Activated CD4-positive, alpha-beta T cell treated with anti-CD3 and anti-CD28 coated beads, Interleukin-2, amount 10 ng/mL, durations not matched to agents 24 days and 14 days (primary cell): ENCODE data around the gene NUBP2. TPM values are rescaled to one million over a fixed set of nuclear protein-coding genes. Genes with fewer than 3 reads are reported as not detected.
A peak's percentile ranks its signal among the peaks of the same experiment; 100 is the strongest.

Source experiments
- DNase-seq: peaks from one replicate; pipeline ENCODE4 v3.0.0; 2022
- H3K27ac Mint-ChIP-seq: one replicate; pipeline ENCODE4 v1.8.0; 2022; ENCODE audit warnings: mild to moderate bottlenecking, mixed read lengths
- H3K27me3 Mint-ChIP-seq: one replicate; pipeline ENCODE4 v1.8.0; 2022; ENCODE audit warnings: mixed read lengths
- H3K36me3 Mint-ChIP-seq: one replicate; pipeline ENCODE4 v1.8.0; 2022; ENCODE audit warnings: low read depth, mild to moderate bottlenecking, mixed read lengths
- H3K4me1 Mint-ChIP-seq: one replicate; pipeline ENCODE4 v1.8.0; 2021; ENCODE audit warnings: mixed read lengths
- H3K4me3 Mint-ChIP-seq: one replicate; pipeline ENCODE4 v1.8.0; 2022; ENCODE audit warnings: mild to moderate bottlenecking, moderate library complexity, mixed read lengths
- H3K9me3 Mint-ChIP-seq: one replicate; pipeline ENCODE4 v1.8.0; 2021; ENCODE audit warnings: mixed read lengths
- intact Hi-C: fragments of 100-400 bp; cut with micrococcal nuclease; formaldehyde crosslinking; loops from one replicate; pipeline ENCODE4 v1.15.1; 2023
- total RNA-seq: library from RNA; stranded (reverse); gene quantifications from 2 replicates; pipeline ENCODE4 v1.2.3, GENCODE V29; 2022

The NUBP2 gene, protein sequence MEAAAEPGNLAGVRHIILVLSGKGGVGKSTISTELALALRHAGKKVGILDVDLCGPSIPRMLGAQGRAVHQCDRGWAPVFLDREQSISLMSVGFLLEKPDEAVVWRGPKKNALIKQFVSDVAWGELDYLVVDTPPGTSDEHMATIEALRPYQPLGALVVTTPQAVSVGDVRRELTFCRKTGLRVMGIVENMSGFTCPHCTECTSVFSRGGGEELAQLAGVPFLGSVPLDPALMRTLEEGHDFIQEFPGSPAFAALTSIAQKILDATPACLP
- 77.4 and 81.1 TPM in 2 replicates for total RNA-seq

DNA sequence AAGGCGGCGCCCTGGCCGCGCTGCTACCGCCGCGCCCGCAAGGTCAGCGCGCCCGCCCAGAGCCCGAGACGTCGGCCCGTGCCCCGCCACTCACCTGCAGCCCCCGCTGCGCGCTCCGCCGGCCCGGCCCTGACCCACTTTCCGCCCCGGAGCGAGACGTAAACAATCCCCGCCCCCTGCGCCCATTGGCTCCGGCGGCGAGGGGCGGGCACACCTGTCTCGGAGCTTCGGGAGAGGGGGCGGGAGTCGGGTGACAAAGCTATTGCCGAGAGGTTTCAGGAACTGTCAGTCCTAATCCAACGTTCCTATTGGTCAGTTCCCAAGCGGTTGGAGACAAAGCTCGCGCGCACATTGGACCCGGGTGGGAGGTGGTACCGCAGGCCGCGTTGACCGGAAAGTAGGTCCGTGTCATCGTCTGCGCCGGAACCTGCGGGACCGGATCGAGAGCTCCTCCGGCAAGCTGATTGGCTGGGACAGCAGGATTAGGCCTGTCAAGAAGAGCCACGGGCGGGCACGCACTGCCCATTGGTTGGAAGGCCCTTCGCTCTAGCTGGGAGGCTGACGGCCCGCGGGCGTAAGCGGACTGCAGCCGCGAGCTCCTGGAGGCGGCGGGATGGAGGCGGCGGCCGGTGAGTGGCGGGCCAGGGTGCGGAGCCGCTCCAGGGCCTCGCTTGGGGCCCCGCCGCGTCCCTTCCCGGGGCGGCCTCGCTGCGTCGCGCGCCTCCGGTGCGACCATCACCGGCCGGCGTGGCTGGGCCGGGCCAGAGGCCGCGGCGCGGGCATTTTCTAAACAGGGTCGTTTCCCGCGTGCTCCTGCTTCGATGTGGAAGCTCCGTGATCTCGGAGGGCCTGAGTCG, at the start of gene NUBP2, which contains the start of gene SPSB3:
Gene NUBP2, plus strand, starts transcription at position 553 of the 857 bp plus-strand sequence. Its CDS starts 61 bp downstream, at position 614.
Gene SPSB3, minus strand, starts transcription at position 164 of the 857 bp plus-strand sequence. CDS start 1,088 bp downstream, outside the sequence.
- Mint-ChIP-seq H3K9me3 (no peaks in the 10 kb centered on the region), H3K36me3 (peaks cover 10% of the 10 kb centered on the region), H3K27ac (peak within 1 kb of the TSS; percentile 85), H3K27me3 (peaks cover 2% of the 10 kb centered on the region), H3K4me1 (peaks cover 9% of the 10 kb centered on the region), H3K4me3 (peak within 1 kb of the TSS; percentile 93)
- intact Hi-C loops = loop anchor here (1.0 to 2.0 kb wide), 3 partner anchors 9 to 373 kb away; partner anchors contain the start of genes FAHD1, HAGH, MRPS34 and TRAF7
- DNase-seq = peak; percentile 99

DNA sequence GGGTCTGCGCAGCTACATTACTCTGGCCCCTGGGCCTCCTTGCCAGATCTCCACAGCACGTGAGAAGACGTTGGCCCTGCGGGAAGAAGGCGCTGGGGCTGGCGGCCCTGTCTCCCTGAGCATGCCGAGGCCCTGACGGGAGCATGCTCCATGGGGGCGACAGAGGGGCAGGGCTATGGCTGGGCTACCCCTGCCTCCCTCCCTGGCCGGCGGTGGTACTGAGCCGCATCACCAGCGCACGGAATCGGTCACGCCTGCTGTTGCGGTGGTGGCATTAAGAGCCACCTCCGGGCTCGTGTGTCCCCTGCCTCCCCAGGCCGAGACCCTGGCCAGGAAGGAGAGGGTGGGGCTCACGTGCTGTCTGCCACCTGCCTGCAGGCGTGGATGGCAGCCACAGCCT, 48.6 kb upstream of the NUBP2 start:
- H3K4me3 Mint-ChIP-seq = no peak overlapping the region
- intact Hi-C loops = no loop called here
- H3K27ac Mint-ChIP-seq = no peak overlapping the region
- H3K36me3 Mint-ChIP-seq = peaks cover 15% of the 10 kb centered on the region
- no peaks in the 10 kb centered on the region for H3K9me3 Mint-ChIP-seq
- H3K4me1 Mint-ChIP-seq = no peaks in the 10 kb centered on the region
- no peaks in the 10 kb centered on the region for H3K27me3 Mint-ChIP-seq
- no peak for DNase-seq

DNA sequence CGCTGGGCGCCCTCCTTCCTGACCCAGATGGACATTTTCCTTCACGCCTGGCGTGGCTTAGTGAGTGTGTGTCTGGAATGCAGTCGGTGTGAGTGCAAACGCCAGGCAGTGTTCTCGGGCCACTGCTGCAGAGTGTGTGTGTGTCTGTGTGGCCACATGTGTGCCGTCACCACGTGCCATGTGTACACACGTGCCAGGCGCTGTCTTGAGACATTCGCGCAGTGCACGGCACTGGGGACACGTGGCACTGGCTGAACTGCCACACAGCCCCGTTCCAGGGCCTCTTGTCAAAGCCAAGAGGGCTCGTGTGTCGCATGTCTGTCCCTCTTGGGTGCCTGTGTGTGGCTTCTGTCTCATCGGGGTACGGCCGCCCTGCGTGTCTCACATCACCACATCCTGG, 47.9 kb upstream of the NUBP2 start:
- Mint-ChIP-seq H3K4me3 (no peak overlapping the region), H3K27ac (no peak overlapping the region), H3K9me3 (no peaks in the 10 kb centered on the region), H3K36me3 (peaks cover 12% of the 10 kb centered on the region), H3K4me1 (no peaks in the 10 kb centered on the region), H3K27me3 (no peaks in the 10 kb centered on the region)
- intact Hi-C loops = no loop called here
- DNase-seq = no peak

DNA sequence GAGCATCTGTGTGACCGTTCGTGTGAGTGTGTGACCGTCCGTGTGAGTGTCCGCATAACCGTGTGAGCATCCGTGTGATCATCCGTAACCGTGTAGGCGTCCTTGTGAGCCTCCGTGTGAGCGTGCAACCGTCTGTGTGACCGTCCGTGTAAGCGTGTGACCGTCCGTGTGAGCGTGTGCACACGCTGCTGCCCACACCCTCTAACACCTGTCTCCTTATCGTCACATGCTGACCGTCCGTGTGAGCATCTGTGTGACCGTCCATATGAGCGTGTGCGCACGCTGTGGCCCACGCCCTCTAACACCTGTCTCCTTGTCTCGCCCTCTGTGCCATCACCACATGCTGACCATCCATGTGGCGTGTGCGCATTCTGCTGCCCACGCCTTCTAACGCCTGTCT, 42.5 kb upstream of the NUBP2 start:
- intact Hi-C loops = no loop called here
- no peak overlapping the region for H3K27ac Mint-ChIP-seq

DNA sequence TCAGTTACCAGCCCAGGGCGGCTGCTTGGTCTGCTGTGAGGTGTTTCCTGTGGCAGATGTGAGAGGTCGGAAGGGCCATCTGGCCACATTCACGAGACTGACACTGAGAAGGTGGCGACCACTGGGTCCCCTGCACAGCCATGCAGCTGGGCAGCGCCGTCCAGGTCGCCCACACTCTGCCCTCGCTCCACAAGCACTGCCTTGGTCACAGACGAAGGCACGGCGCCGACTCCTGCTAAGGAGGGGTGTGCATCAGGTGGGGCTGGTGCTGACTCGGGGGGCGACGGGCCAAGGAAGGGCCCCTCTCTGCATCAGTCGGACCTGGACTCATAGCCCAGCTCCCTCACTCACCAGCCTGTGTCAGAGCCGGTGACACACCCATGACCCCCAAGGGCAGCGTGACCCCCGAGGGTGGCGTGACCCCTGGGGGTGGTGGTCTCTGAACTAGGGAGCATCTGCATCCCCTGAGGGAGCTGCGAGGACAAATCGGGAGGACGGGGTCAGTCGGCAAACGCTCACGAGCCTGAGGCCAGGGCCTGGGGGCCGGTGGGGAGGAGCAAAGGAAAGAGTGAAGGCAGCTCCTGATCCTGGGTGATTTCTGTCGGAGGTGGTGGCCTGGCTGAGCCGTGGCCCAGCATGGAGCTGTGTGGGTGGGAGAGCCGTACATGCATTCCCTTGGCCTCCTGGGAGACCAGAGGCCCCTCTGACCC, 41.8 kb upstream of the NUBP2 start:
- Mint-ChIP-seq H3K4me1 (no peaks in the 10 kb centered on the region), H3K27ac (no peak overlapping the region), H3K36me3 (peaks cover 4% of the 10 kb centered on the region), H3K4me3 (no peak overlapping the region), H3K9me3 (no peaks in the 10 kb centered on the region), H3K27me3 (no peaks in the 10 kb centered on the region)
- no peak for DNase-seq
- intact Hi-C loops = no loop called here

More for the DNA sequence above, 42.5 kb upstream of the NUBP2 start:
- H3K27me3 Mint-ChIP-seq = no peaks in the 10 kb centered on the region
- no peak overlapping the region for H3K4me3 Mint-ChIP-seq
- peaks cover 2% of the 10 kb centered on the region for H3K36me3 Mint-ChIP-seq
- no peaks in the 10 kb centered on the region for H3K9me3 Mint-ChIP-seq
- no peak for DNase-seq
- no peaks in the 10 kb centered on the region for H3K4me1 Mint-ChIP-seq

DNA sequence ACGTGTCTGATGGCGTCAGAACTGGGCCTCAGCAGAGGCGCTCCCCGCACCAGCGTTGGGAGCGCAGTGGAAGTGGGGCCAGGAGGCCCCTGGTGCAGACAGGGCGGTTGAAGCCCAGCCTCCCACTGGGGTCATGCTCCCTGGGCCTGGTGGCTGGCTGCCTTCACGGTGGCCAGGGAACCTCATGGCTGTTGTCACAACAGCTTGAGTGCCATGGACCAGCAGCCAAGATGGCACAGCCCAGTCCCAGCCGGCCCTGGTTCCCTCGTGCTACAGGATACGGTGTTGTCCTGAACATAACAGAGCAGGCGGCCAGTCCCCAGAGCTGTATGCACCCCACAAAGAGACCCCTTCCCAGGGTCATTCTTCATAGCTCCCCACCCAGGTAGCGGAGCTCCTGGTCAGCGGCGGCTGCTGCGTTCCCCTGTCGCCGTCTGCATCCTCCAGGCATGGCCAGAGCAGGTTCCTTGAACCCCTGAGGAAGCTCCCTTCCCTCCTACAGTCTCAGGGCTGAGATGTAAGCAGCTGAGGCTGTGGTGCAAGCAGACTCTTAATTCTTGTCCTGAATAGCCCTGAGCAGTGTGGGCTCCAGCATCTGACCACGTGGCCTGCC, 41.1 kb upstream of the NUBP2 start:
- no peaks in the 10 kb centered on the region for H3K4me1 Mint-ChIP-seq
- H3K27ac Mint-ChIP-seq = no peak overlapping the region
- H3K36me3 Mint-ChIP-seq = peaks cover 4% of the 10 kb centered on the region
- no peaks in the 10 kb centered on the region for H3K9me3 Mint-ChIP-seq
- DNase-seq = no peak
- H3K27me3 Mint-ChIP-seq = no peaks in the 10 kb centered on the region
- H3K4me3 Mint-ChIP-seq = no peak overlapping the region
- intact Hi-C loops = no loop called here

DNA sequence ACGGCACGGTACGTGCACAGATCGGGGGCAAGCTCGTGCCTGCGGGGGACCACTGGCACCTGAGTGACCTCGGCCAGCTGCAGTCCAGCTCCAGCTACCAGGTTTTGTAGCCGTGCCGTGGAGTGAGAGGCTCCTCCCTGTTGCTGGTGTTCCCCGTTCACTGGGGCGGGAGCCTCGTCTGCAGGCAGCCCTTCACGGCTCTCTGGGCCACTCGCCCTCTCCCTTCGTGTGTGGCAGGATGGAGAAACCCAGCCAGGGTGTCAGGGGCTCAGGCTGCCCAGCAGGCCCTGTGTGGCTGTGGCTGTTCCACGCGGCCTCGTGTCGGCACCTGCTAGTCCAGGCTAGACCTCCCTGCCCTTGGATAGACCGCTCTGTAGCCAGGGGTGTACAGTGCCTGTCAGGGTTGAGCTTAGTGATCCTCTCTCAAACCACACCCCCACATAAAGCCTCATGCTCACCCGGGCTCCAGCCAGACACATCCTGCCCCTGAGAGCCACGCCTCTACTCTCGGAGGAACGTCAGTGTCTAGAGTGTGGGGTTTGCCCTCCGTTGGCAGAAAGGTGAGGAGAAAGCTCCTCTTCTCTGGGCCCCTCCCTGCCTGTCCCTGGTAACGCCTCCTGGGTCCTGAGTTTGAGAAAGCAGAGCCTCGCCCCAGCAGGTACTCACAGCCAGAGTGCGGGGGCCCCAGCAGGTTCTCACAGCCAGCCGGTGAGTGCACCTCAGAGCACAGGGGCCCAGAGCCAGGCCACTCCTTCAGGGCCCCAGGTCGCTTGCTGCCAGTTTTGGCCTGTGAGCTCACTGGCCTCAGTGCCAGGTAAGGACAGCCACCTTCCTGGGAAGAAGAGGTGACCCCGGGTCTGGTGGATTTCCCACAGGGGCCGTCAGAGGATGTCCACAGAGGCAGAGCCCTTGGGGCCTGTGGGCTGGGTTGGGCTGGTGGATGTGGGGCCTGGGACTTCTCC, 39.1 kb upstream of the NUBP2 start:
- H3K27ac Mint-ChIP-seq = no peak overlapping the region
- H3K4me1 Mint-ChIP-seq = no peaks in the 10 kb centered on the region
- H3K36me3 Mint-ChIP-seq = peaks cover 6% of the 10 kb centered on the region
- intact Hi-C loops = no loop called here
- no peak overlapping the region for H3K4me3 Mint-ChIP-seq
- no peaks in the 10 kb centered on the region for H3K27me3 Mint-ChIP-seq
- no peaks in the 10 kb centered on the region for H3K9me3 Mint-ChIP-seq
- no peak for DNase-seq

DNA sequence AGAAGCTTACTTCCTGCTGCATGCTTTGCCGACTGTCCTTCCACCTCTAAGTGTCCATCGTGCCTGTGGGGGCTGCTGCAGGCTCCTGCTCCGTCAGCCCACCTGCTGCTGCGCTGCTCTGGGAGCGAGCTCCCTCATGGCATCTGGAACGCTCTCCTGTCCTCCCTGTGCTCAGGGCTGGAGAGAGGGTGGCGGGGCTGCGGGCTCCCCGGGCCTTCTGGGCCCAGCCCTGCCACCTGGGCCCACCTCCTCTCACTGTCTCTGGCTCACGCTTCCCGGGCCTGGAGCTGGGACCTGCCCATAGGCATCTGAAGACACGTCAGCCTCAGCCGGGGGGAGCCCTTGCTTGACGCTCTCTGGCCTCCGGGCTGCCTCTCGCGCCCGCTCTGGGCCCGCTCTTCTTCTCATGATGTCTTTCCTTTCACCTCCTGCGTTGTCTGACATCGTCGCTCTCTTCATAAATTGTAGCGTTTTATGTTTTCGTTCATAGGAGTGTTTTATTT, 38.4 kb upstream of the NUBP2 start:
- H3K36me3 Mint-ChIP-seq = peaks cover 9% of the 10 kb centered on the region
- no peaks in the 10 kb centered on the region for H3K27me3 Mint-ChIP-seq
- no peaks in the 10 kb centered on the region for H3K9me3 Mint-ChIP-seq
- intact Hi-C loops = no loop called here
- no peak for DNase-seq
- H3K4me1 Mint-ChIP-seq = no peaks in the 10 kb centered on the region
- no peak overlapping the region for H3K27ac Mint-ChIP-seq
- no peak overlapping the region for H3K4me3 Mint-ChIP-seq

DNA sequence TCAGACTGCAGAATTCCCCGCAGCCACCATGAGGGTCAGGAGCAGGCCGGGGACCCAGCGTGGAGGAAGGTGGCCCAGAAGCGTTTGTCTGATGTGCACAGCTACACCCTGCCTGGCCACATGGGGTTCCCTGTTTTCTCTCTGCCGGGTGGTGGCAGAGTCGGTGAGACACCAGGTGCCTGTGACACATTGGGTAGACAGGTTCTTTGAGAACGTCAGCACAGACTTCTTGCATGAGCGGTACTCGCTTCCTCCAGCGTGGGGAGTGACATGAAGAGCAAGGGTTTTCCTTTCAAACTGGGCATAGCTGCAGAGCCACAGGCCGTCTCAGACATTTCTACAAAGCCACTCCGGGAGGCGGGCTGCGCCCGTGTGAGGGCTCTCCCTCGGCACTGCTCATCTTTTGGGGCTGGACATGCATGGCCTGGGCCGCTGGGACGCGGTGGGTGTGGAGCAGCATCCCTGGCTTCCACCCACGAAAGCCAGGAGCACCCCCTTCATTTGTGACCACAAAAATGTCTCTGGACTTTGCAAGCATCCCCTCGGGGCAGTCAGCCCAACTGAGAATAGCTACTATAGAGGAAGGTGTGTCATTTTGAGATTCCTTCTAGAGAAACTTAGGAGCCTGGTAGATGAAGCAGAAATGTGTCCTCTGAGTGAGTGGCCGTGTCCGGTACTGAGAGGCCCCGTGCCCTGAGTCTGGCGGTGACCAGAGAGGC, 37.4 kb upstream of the NUBP2 start:
- Mint-ChIP-seq H3K36me3 (peaks cover 9% of the 10 kb centered on the region), H3K4me1 (no peaks in the 10 kb centered on the region), H3K27me3 (no peaks in the 10 kb centered on the region), H3K9me3 (no peaks in the 10 kb centered on the region), H3K4me3 (no peak overlapping the region), H3K27ac (no peak overlapping the region)
- intact Hi-C loops = no loop called here
- DNase-seq = no peak

DNA sequence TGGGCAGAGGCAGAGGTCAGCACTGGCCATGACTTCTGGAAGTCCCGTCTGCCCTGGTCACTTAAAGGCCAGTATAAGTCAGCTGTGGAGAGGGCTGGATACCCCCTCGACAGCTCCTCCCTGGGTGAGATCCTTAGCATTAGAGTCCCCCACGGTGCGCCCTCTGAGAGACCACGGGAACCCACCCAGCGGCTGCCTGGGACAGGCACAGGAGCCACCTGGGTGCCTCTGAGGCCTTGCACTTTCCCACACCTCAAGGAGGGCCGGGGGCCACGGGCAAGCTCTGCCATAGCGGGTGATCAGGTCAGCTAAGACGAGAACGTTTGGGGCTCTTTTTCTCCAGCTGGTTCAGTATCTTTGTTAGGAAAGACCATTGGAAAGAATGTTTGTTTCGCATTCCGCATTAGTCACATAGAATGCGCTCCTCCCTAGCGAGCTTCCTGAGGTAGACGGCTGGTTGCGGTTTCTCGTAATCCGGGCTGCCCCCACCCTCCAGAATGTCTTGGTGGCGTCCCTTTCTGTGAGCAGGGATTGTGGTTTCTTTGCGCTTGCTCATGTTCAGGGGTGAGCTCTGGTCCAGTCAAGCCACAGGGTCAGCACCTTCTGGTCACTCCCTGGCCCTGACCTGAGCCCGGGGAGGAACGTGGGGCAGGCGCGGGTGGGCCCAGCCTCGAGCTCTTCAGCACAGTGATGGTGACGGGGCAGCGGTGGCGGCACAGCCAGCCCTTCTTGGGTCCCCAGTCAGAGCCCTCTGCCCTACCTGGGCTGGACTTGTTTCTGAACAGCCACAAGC, 36.7 kb upstream of the NUBP2 start:
- Mint-ChIP-seq H3K9me3 (no peaks in the 10 kb centered on the region), H3K36me3 (peaks cover 9% of the 10 kb centered on the region), H3K4me3 (no peak overlapping the region), H3K4me1 (no peaks in the 10 kb centered on the region), H3K27ac (no peak overlapping the region), H3K27me3 (no peaks in the 10 kb centered on the region)
- no peak for DNase-seq
- intact Hi-C loops = no loop called here

DNA sequence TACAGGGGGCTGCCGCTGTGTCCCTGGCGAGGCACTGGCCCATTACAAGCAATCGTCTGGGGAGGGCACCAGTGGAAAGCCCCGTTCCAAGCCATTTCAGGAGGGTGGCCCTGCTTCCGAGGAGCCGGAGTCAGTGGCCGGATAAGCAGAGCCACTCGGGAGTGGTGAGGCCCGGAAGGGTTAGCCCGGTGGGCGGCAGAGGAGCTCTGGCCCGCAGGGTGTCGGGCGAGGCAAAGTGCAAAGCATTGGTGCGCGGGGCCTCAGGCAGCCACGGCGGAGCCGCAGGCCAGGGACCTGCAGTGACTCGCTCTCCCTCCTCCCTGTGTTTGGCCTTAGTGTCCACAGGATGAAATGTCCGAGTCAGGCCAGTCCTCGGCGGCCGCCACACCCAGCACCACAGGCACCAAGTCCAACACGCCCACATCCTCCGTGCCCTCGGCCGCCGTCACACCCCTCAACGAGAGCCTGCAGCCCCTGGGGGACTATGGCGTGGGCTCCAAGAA, 36.0 kb upstream of the NUBP2 start:
- no peaks in the 10 kb centered on the region for H3K4me1 Mint-ChIP-seq
- peaks cover 7% of the 10 kb centered on the region for H3K36me3 Mint-ChIP-seq
- DNase-seq = no peak
- no peak overlapping the region for H3K4me3 Mint-ChIP-seq
- no peaks in the 10 kb centered on the region for H3K27me3 Mint-ChIP-seq
- H3K27ac Mint-ChIP-seq = no peak overlapping the region
- intact Hi-C loops = no loop called here
- no peaks in the 10 kb centered on the region for H3K9me3 Mint-ChIP-seq
